ENCODE data around the gene EXPH5.

GRCh38 chr11:108500169-108500568 is 93.4 kb downstream of the EXPH5 start:
- TF ChIP-seq CREM (IDR thresholded peaks at IDR 0.05; ENCODE audit: low read depth) (no peak), SP1 (CRISPR knock-in tag; IDR thresholded peaks at IDR 0.05) (no peak), CTCF (IDR thresholded peaks at IDR 0.05 in 2 of 3, conservative IDR thresholded peaks at IDR 0.05 in 1 of 3; ENCODE audit: insufficient read depth in 2 of 3, low read depth in 1 of 3, low read length in 3 of 3) (no peak), MYC (IDR thresholded peaks at IDR 0.05; ENCODE audit: low read depth, low read length) (no peak), MYC (CRISPR knock-in tag; IDR thresholded peaks at IDR 0.05; ENCODE audit: borderline replicate concordance, low read depth) (no peak), PCBP2 (IDR thresholded peaks at IDR 0.05; ENCODE audit: low read depth, low read length, poor library complexity, severe bottlenecking) (no peak), ATF4 (CRISPR knock-in tag; IDR thresholded peaks at IDR 0.05) (no peak), CC2D1A (IDR thresholded peaks at IDR 0.05) (no peak), MLX (CRISPR knock-in tag; conservative IDR thresholded peaks at IDR 0.05) (no peak), RFX5 (IDR thresholded peaks at IDR 0.05; ENCODE audit: low read depth, low read length) (no peak), GTF3C2 (IDR thresholded peaks at IDR 0.05; ENCODE audit: borderline replicate concordance, extremely low read depth, insufficient read length) (no peak), RAD51 (IDR thresholded peaks at IDR 0.05; ENCODE audit: borderline replicate concordance, low read depth) (no peak), ZNF778 (CRISPR knock-in tag; IDR thresholded peaks at IDR 0.05) (no peak), ZNF511 (CRISPR knock-in tag; IDR thresholded peaks at IDR 0.05) (no peak)
